Measurements from ENCODE around the gene CYP26B1.

CYP26B1 gene

GRCh38 chr2:72150157-72150860 is 2.6 kb upstream of the CYP26B1 start:
- intact Hi-C loops (cut with DNase I; ENCODE audit: low total_unique reads): loop anchor here (2.0 to 10.0 kb wide), 4 partner anchors 348 to 603 kb away; no protein-coding TSS in a partner anchor
- H3K36me3 ChIP-seq: no peaks in the 10 kb centered on the region
- H3K9me3 ChIP-seq: no peaks in the 10 kb centered on the region
- no peak overlapping the region for H3K27ac ChIP-seq
- H3K4me1 ChIP-seq: peaks cover 0 to 47% (median 44%) of the 10 kb centered on the region in 4 donors
- TF ChIP-seq, protein P1, sequence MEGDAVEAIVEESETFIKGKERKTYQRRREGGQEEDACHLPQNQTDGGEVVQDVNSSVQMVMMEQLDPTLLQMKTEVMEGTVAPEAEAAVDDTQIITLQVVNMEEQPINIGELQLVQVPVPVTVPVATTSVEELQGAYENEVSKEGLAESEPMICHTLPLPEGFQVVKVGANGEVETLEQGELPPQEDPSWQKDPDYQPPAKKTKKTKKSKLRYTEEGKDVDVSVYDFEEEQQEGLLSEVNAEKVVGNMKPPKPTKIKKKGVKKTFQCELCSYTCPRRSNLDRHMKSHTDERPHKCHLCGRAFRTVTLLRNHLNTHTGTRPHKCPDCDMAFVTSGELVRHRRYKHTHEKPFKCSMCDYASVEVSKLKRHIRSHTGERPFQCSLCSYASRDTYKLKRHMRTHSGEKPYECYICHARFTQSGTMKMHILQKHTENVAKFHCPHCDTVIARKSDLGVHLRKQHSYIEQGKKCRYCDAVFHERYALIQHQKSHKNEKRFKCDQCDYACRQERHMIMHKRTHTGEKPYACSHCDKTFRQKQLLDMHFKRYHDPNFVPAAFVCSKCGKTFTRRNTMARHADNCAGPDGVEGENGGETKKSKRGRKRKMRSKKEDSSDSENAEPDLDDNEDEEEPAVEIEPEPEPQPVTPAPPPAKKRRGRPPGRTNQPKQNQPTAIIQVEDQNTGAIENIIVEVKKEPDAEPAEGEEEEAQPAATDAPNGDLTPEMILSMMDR (IDR thresholded peaks at IDR 0.05): peak; percentile 89 to 91
- DNase-seq: peak; percentile 81 to 87
- H3K4me3 ChIP-seq: peak overlapping the region; percentile 52 to 58
- H3K27me3 ChIP-seq: peaks cover 0 to 74% of the 10 kb centered on the region in 2 donors

DNA sequence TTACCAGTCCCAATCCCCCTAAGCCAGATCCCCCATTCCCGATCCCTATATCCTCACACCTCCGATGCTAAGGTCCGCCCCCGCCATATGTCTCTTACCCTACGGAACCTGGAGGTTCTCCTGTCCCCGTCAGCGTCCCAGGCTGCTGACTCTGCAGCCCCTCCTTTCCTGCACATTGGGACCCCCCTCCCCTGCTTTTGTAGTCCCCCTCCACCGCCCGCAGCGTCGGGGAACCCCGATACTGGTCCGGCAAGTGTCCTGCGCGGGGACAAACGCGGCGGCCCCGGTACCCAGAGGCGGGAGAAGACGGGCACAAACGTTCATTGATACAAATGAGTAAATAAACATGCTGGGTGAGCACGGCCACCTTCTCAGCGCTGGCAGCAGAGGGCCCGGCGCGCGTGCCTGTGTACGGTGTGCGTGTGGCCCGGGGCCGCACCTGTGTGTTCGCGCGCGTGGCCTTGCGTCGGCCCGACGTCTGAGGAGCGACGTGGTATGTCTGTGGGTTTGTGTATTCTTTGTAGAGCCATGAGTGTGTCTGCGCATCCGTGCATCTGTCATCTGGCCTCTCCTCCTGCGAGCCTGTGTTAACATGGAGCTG is 2.0 kb upstream of the CYP26B1 start:
- no peaks in the 10 kb centered on the region for H3K9me3 ChIP-seq
- peak overlapping the region; percentile 52 to 58 for H3K4me3 ChIP-seq
- TF ChIP-seq, protein P1 (IDR thresholded peaks at IDR 0.05): no peak
- H3K27ac ChIP-seq: no peak overlapping the region
- H3K27me3 ChIP-seq: peaks cover 0 to 76% of the 10 kb centered on the region in 2 donors
- intact Hi-C loops (cut with DNase I; ENCODE audit: low total_unique reads): loop anchor here (2.0 to 10.0 kb wide), 6 partner anchors 225 to 602 kb away; no protein-coding TSS in a partner anchor
- no peaks in the 10 kb centered on the region for H3K36me3 ChIP-seq
- H3K4me1 ChIP-seq: peaks cover 0 to 54% (median 50%) of the 10 kb centered on the region in 4 donors
- DNase-seq: peak in 1 of 2 donors; percentile 66

DNA sequence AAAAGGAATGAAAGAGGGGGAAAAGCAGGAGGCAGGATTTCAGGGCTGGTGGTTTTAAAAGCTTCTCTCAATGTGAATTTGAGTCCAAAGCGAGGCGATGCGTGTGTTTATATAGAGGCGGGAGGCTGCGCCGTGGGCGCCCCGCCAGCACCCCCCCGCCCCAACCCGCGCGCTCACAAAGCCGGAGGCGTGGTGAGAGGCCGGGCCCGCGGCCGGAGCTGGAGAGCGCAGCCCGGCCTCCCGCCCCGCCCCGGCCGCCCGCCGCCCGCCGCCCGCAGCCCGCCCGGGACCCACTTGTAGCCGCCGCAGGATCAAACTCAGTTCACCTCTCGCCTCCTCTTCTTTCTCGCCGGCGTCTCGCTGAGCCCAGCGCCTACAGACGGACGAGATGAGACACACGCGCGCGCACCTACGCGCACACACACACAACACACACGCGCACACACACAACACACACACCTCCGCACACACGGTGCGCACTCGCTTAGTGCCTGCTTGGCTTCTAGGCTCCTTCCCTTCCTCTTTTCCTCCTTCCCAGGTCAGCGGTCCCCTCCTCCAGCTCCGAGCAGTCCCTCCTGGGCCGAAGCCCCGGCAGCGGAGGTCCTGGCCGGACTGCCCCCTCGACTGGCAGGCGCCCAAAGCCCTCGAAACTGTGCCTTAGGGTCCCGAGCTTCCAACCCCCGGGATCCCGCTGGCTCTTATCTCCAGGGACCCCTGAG is 1.3 kb upstream of the CYP26B1 start:
- H3K4me1 ChIP-seq: peaks cover 0 to 61% (median 57%) of the 10 kb centered on the region in 4 donors

GRCh38 chr2:72148003-72148836 is 558 bp upstream of the CYP26B1 start:
- peak in 1 of 2 donors; percentile 45 for DNase-seq
- H3K27me3 ChIP-seq: peaks cover 0 to 63% of the 10 kb centered on the region in 2 donors

More for the DNA sequence above, 1.3 kb upstream of the CYP26B1 start:
- Histone ChIP-seq H3K27me3 (peaks cover 0 to 71% of the 10 kb centered on the region in 2 donors), H3K36me3 (no peaks in the 10 kb centered on the region), H3K9me3 (no peaks in the 10 kb centered on the region), H3K4me3 (peak overlapping the region; percentile 52 to 58), H3K27ac (no peak overlapping the region)
- DNase-seq: peak in 1 of 2 donors; percentile 69
- TF ChIP-seq, protein P1 (IDR thresholded peaks at IDR 0.05): no peak
- intact Hi-C loops (cut with DNase I; ENCODE audit: low total_unique reads): loop anchor here (2.0 to 10.0 kb wide), 2 partner anchors 224 to 454 kb away; no protein-coding TSS in a partner anchor

More at GRCh38 chr2:72148003-72148836, 558 bp upstream of the CYP26B1 start:
- TF ChIP-seq, protein P1 (IDR thresholded peaks at IDR 0.05): no peak
- no peaks in the 10 kb centered on the region for H3K9me3 ChIP-seq
- no peaks in the 10 kb centered on the region for H3K36me3 ChIP-seq
- peak overlapping the region; percentile 52 to 58 for H3K4me3 ChIP-seq
- H3K4me1 ChIP-seq: peaks cover 0 to 68% (median 65%) of the 10 kb centered on the region in 4 donors
- H3K27ac ChIP-seq: no peak overlapping the region
- intact Hi-C loops (cut with DNase I; ENCODE audit: low total_unique reads): loop anchor here (2.0 to 10.0 kb wide), 2 partner anchors 223 to 453 kb away; no protein-coding TSS in a partner anchor

All from tibial artery (tissue), 4 donors.